HEK293T (cell line): ENCODE measurements around the gene NMNAT1.
"Not testable (repeated sequence)": the region's sequence is repeated elsewhere in the genome, so short reads cannot be mapped to it uniquely, and the experiment has no call there.

ENCODE experiments used
- CTCF ChIA-PET: fragments of 350-600 bp; formaldehyde crosslinking; extraction: SDS; loops from one replicate; lab custom pipeline; 2021; ENCODE audit warnings: antibody characterized with exemption, inconsistent platforms; lab: Yijun Ruan, JAX
- POLR2A ChIA-PET: fragments of 350-600 bp; formaldehyde crosslinking; extraction: SDS; loops from one replicate; lab custom pipeline; 2020; ENCODE audit warnings: antibody characterized with exemption, inconsistent platforms; lab: Yijun Ruan, JAX
- DNase-seq: peaks from one replicate; pipeline ENCODE4 v3.0.0; 2012; ENCODE audit warnings: mixed read lengths; ENCODE audit errors: extremely low spot score
- ARNT ChIP-seq: fragments of 450-650 bp; IDR thresholded peaks from 2 replicates; pipeline ENCODE4 v1.6.1; 2017; ENCODE audit warnings: mild to moderate bottlenecking
- BHLHE40 ChIP-seq: fragments of 450-650 bp; IDR thresholded peaks from 2 replicates; pipeline ENCODE4 v1.6.1; 2016; ENCODE audit warnings: mild to moderate bottlenecking, moderate library complexity, borderline replicate concordance
- CTBP1 ChIP-seq: fragments of 450-650 bp; IDR thresholded peaks from 2 replicates; pipeline ENCODE4 v1.6.1; 2016; ENCODE audit warnings: borderline replicate concordance
- ELF4 ChIP-seq: fragments of 450-650 bp; IDR thresholded peaks from 2 replicates; pipeline ENCODE4 v1.6.1; 2017; ENCODE audit warnings: antibody characterized with exemption
- FOXA1 ChIP-seq: fragments of 450-650 bp; IDR thresholded peaks from 2 replicates; pipeline ENCODE4 v1.6.1; 2016; ENCODE audit warnings: mild to moderate bottlenecking
- FOXK2 ChIP-seq: fragments of 450-650 bp; IDR thresholded peaks from 2 replicates; pipeline ENCODE4 v1.6.1; 2016; ENCODE audit warnings: mild to moderate bottlenecking
- FOXM1 ChIP-seq: fragments of 450-650 bp; IDR thresholded peaks from 2 replicates; pipeline ENCODE4 v1.6.1; 2017; ENCODE audit warnings: mild to moderate bottlenecking, borderline replicate concordance
- HDGF ChIP-seq: fragments of 450-650 bp; IDR thresholded peaks from 2 replicates; pipeline ENCODE4 v1.6.1; 2017; ENCODE audit warnings: antibody characterized with exemption, borderline replicate concordance
- L3MBTL2 ChIP-seq: fragments of 450-650 bp; conservative IDR thresholded peaks from 2 replicates; pipeline ENCODE4 v1.6.1; 2016; ENCODE audit warnings: mild to moderate bottlenecking
- LEF1 ChIP-seq: fragments of 450-650 bp; IDR thresholded peaks from 2 replicates; pipeline ENCODE4 v1.6.1; 2017; ENCODE audit warnings: mild to moderate bottlenecking, borderline replicate concordance
- NFRKB ChIP-seq: fragments of 450-650 bp; IDR thresholded peaks from 2 replicates; pipeline ENCODE4 v1.6.1; 2016; ENCODE audit warnings: mild to moderate bottlenecking, moderate library complexity
- PKNOX1 ChIP-seq: fragments of 450-650 bp; IDR thresholded peaks from 2 replicates; pipeline ENCODE4 v1.6.1; 2016
- SP1 ChIP-seq: fragments of 450-650 bp; IDR thresholded peaks from 2 replicates; pipeline ENCODE4 v1.6.1; 2017
- SUZ12 ChIP-seq: fragments of 450-650 bp; IDR thresholded peaks from 2 replicates; pipeline ENCODE4 v1.6.1; 2016; ENCODE audit warnings: mild to moderate bottlenecking
- TARDBP ChIP-seq: fragments of 450-650 bp; IDR thresholded peaks from 2 replicates; pipeline ENCODE4 v1.6.1; 2016

NMNAT1 gene

GRCh38 chr1:10001016-10001665 lies 57.9 kb downstream of the NMNAT1 start:
- CTCF ChIA-PET: no interaction called here
- POLR2A ChIA-PET: interaction anchor here (0.7 kb wide), 1 partner anchor 12 kb away, joined by 3 read pairs; no protein-coding TSS in a partner anchor
- no peak for DNase-seq
- TF ChIP-seq HDGF: no peak
- TF ChIP-seq SUZ12: no peak

GRCh38 chr1:10005248-10005647 lies 62.0 kb downstream of the NMNAT1 start:
- POLR2A ChIA-PET, DNase-seq: not testable (repeated sequence)
- CTCF ChIA-PET: interaction anchor here (0.5 to 0.6 kb wide), 2 partner anchors 52 to 205 kb away, joined by 3 read pairs; no protein-coding TSS in a partner anchor

DNA sequence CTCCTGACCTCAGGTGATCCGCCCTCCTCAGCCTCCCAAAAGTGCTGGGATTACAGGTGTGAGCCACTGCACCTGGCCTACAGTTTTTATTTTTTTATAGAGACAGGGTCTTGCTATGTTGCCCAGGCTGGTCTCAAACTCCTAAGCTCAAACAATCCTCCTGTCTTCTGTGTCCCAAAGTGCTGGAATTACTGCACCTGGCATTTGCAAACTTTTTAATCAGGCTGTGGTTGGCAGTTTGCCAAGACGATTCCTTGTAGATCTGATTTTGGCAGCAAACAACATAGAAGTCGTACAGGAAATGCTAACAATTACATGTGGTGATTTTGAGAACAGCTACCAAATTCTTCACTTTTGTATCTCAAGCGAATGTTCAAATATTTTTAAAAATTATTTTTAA lies 63.9 kb downstream of the NMNAT1 start:
- ChIA-PET POLR2A (no interaction called here), CTCF (no interaction called here)
- TF ChIP-seq SP1: no peak
- no peak for TF ChIP-seq PKNOX1
- TF ChIP-seq HDGF: no peak
- no peak for TF ChIP-seq CTBP1
- TF ChIP-seq SUZ12: no peak
- TF ChIP-seq TARDBP: no peak
- TF ChIP-seq FOXM1: no peak
- TF ChIP-seq BHLHE40: no peak
- no peak for TF ChIP-seq ELF4
- no peak for TF ChIP-seq ARNT
- DNase-seq: no peak

DNA sequence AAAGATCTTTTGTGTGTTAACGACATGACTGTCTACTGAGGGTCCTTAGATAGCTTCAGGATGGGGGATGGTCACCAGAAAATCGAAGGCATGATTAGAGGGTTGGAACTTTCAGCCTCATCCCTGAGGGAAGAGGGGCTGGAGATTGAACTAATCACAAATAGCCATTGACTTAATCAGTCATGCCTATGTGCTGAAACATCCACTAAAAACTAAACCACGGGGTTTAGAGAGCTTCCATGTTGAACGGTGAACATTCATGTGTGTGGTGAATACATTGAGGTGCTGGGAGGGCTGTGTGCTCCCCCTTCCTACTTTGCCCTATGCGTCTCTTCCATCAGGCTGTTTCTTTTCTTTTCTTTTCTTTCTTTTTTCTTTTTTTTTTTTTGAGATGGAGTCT lies 70.7 kb downstream of the NMNAT1 start:
- POLR2A ChIA-PET: no interaction called here
- CTCF ChIA-PET: no interaction called here
- DNase-seq: no peak
- TF ChIP-seq FOXM1 (no peak), FOXK2 (no peak), ELF4 (no peak), PKNOX1 (no peak), SP1 (no peak)

DNA sequence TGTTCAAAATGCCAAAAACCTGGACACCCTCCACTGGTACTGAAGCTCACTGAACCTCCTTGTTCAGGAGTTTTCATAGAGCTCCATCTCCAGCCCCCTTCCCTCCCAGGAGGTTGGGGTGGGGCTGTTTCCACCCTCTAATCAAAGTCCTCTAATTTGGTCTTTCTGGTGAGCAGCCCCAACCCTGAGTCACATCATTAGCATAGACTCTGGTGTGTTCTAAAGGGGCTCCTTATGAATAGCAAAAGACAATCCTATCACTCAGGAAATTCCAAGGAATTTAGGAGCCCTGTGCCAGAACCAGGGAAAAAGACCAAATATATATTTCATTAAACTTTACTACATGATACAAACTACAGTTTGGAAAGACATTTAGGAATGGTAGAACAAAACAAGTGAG lies 76.3 kb downstream of the NMNAT1 start:
- POLR2A ChIA-PET: no interaction called here
- CTCF ChIA-PET: interaction anchor here (0.6 kb wide), 1 partner anchor 234 kb away, joined by 3 read pairs; no protein-coding TSS in a partner anchor
- DNase-seq: no peak
- no peak for TF ChIP-seq FOXM1
- no peak for TF ChIP-seq FOXA1
- TF ChIP-seq NFRKB: no peak
- no peak for TF ChIP-seq SP1
- TF ChIP-seq SUZ12: no peak
- TF ChIP-seq PKNOX1: no peak
- TF ChIP-seq ARNT: no peak
- no peak for TF ChIP-seq BHLHE40

DNA sequence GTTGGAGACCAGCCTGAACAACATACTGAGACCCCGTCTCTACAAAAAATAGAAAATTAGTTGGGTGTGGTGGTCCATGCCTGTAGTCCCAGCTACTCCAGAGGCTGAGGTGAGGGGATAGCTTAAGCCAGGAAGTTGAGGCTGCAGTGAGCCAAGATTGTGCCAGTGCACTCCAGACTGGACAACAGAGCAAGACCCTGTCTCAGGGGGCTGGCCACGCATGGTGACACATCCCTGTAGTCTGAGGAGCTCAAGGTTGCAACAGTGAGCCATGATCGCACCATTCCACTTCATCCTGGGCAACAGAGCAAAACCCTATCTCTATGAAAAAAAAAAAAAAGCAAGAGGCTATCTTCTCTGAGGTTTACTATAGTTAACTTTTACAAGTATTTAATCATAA lies 76.8 kb downstream of the NMNAT1 start:
- no peak for DNase-seq
- ChIA-PET CTCF (interaction anchor here (0.6 kb wide), 1 partner anchor 18 kb away, joined by 5 read pairs; no protein-coding TSS in a partner anchor), POLR2A (no interaction called here)
- TF ChIP-seq L3MBTL2 (no peak), CTBP1 (no peak), BHLHE40 (no peak), TARDBP (no peak), HDGF (no peak), SP1 (no peak), LEF1 (no peak), ELF4 (no peak), FOXM1 (no peak)

DNA sequence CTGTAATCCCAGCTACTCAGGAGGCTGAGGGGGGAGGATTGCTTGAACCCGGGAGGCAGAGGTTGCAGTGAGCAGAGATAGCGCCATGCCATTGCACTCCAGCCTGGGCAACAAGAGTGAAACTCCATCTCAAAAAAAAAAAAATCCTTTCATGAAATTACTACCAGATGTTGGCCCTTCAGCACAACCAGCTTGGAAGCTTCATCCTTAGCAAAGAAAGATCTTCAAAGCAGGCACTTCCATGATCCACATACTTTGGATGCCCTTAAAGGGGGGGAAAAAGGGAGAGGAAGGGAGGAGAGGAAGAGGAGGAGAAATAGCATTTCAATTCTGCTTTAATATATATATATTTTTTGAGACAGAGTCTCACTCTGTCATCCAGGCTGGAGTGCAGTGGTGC lies 77.4 kb downstream of the NMNAT1 start:
- DNase-seq, POLR2A ChIA-PET: not testable (repeated sequence)
- CTCF ChIA-PET: interaction anchor here (0.6 kb wide), 1 partner anchor 18 kb away, joined by 5 read pairs; no protein-coding TSS in a partner anchor

GRCh38 chr1:10021992-10022391 lies 78.7 kb downstream of the NMNAT1 start:
- CTCF ChIA-PET, POLR2A ChIA-PET: not testable (repeated sequence)

More at GRCh38 chr1:10021992-10022391, 78.7 kb downstream of the NMNAT1 start:
- DNase-seq: not testable (repeated sequence)
